Testis (tissue), 3 donors: Measurements from ENCODE around the gene KMT2A. TPM values are rescaled to one million over a fixed set of nuclear protein-coding genes. Genes with fewer than 3 reads are reported as not detected.

ENCODE experiments used
- DNase-seq: peaks from one replicate; pipeline ENCODE4 v3.0.0-alpha.2; 2019
- H3K27ac ChIP-seq, 2 donors: fragments of 200-600 bp; sonication (generic); one replicate each; pipeline ENCODE4 v1.5.1; 2019
- H3K27me3 ChIP-seq: fragments of 200-600 bp; sonication (generic); one replicate; pipeline ENCODE4 v1.5.1; 2019
- H3K36me3 ChIP-seq: fragments of 200-600 bp; sonication (generic); one replicate; pipeline ENCODE4 v1.5.1; 2017; ENCODE audit warnings: low read depth; ENCODE audit errors: missing control alignments
- H3K4me1 ChIP-seq: fragments of 200-600 bp; sonication (generic); one replicate; pipeline ENCODE4 v1.5.1; 2019
- H3K4me3 ChIP-seq, 2 donors: fragments of 200-600 bp; sonication (generic); one replicate each; pipeline ENCODE4 v1.5.1; 2017 to 2019
- H3K9me3 ChIP-seq: fragments of 200-600 bp; sonication (generic); one replicate; pipeline ENCODE4 v1.5.1; 2017
- POLR2A ChIP-seq: fragments of 450-650 bp; IDR thresholded peaks from one replicate; pipeline ENCODE4 v1.6.1; 2017; ENCODE audit warnings: antibody characterized with exemption, mild to moderate bottlenecking, moderate library complexity
- WGBS, 2 donors: methylation state at CpG; one replicate each; pipeline ENCODE4 v1.1.5; 2018; 5-methylcytosine and 5-hydroxymethylcytosine counted together
- intact Hi-C: fragments of 100-400 bp; cut with DNase I; formaldehyde crosslinking; loops from one replicate; pipeline ENCODE4 v1.15.1; 2023; ENCODE audit warnings: low total_unique reads
- polyA plus RNA-seq: library from polyadenylated mRNA; stranded (reverse); fragments of 350-450 nt; fragmentation: Illumina TruSeq; extraction: RNeasy Lipid Tissue Mini Kit (QIAGEN cat#74804); gene quantifications from one replicate; pipeline ENCODE4 v1.2.3, GENCODE V29; 2014; ENCODE audit warnings: low read depth, low replicate concordance; ENCODE audit not compliant: insufficient read depth
- total RNA-seq, 2 donors: library from RNA; depleted of rRNA; stranded (reverse); fragments of >200 nt; gene quantifications; one replicate each; pipeline ENCODE4 v1.2.3, GENCODE V29; 2016
- TF ChIP-seq, protein P1 (sequence below), 3 experiments: fragments of 450-650 bp in 2 of 3; fragments of 200-600 bp in 1 of 3; sonication (generic) in 1 of 3; IDR thresholded peaks; one replicate each; pipeline ENCODE4 v1.5.1; 2016 to 2019; ENCODE audit warnings: antibody characterized with exemption in 3 of 3, mild to moderate bottlenecking in 2 of 3, moderate library complexity in 1 of 3

KMT2A gene
- total and polyA plus RNA-seq, 3 donors from 2014 or later, result 22.7 to 107 (median 106) TPM

DNA sequence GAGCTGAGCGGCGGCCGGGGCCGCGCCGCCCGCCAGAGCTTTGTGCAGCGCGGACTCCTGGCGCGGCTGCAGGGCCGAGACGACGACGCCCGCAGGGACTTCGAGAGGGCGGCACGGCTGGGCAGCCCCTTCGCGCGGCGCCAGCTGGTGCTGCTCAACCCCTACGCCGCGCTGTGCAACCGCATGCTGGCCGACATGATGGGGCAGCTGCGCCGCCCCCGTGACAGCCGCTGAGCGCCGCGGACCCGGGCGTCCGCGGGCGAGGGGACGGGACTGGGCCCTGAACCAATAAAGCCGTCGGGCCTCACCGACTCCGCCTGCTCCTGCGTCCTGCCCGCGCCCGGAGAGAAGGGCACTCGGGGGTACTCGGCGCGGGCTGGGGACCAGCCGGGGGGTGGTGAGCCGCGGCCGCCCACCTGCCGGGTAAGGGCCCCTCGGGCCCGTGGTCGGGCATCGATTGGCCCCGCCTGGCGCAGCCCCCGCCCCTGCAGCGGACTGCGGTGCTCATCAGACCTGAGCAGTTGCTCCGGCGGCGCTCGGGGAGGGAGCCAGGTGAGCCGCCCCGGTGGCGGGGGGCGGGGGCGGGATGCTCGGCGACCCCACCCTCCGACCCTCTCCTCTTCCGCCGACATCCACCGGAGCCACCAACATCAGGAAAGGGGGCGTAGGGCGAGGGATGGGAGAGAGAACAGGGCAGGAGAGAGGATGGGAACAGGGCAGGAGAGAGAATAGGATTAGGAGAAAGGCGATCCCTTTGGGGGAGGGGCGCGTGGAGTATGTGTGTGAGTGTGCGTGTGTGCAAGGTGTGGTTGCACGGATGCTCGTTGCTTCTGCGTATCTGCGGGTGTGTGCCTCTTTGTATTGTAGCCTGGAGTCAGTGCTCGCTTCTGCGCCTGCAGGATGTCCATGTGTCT, 94.6 kb downstream of the KMT2A start, which contains the start of gene TMEM25:
TSS of gene TMEM25 (plus strand) at position 510 of the 914 bp plus-strand sequence. CDS start 610 bp downstream, outside the sequence.
- peaks cover 15% of the 10 kb centered on the region for H3K4me1 ChIP-seq
- peak; percentile 88 for DNase-seq
- intact Hi-C loops, result no loop called here
- no peaks in the 10 kb centered on the region for H3K9me3 ChIP-seq
- WGBS, 2 donors, result 1% methylated on average over 27 to 46 of the region's 94 CpGs
- peak within 1 kb of the TSS; percentile 71 to 86 for H3K27ac ChIP-seq
- no peaks in the 10 kb centered on the region for H3K36me3 ChIP-seq
- H3K4me3 ChIP-seq, result peak within 1 kb of the TSS; percentile 85 to 90
- no peaks in the 10 kb centered on the region for H3K27me3 ChIP-seq
- TF ChIP-seq, protein P1, sequence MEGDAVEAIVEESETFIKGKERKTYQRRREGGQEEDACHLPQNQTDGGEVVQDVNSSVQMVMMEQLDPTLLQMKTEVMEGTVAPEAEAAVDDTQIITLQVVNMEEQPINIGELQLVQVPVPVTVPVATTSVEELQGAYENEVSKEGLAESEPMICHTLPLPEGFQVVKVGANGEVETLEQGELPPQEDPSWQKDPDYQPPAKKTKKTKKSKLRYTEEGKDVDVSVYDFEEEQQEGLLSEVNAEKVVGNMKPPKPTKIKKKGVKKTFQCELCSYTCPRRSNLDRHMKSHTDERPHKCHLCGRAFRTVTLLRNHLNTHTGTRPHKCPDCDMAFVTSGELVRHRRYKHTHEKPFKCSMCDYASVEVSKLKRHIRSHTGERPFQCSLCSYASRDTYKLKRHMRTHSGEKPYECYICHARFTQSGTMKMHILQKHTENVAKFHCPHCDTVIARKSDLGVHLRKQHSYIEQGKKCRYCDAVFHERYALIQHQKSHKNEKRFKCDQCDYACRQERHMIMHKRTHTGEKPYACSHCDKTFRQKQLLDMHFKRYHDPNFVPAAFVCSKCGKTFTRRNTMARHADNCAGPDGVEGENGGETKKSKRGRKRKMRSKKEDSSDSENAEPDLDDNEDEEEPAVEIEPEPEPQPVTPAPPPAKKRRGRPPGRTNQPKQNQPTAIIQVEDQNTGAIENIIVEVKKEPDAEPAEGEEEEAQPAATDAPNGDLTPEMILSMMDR (IDR thresholded peaks at IDR 0.05), result no peak
- no peak for TF ChIP-seq POLR2A

DNA sequence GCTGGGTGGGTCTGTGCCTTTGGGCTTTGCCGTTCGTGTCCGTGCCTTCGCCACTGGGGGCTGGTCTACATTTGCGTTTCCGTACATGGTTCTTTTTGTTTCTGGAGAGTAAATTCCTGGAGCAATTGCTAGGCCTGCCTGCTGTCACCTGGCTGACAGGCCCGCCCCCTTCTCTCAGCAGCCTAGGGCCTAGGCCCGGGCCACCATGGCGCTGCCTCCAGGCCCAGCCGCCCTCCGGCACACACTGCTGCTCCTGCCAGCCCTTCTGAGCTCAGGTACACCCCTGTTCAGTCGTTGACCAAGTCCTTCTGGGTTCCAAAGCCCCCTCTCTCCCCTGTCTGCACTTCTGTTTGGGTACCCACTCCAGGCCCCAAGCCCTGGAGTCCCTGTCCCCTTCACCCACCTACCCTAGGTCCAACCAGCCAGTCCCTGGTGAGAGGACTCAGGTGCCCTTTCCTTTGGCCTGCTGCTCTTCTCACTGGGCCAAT, 95.3 kb downstream of the KMT2A start:
- H3K4me3 ChIP-seq, result peak overlapping the region; percentile 85 to 90
- intact Hi-C loops, result no loop called here
- H3K36me3 ChIP-seq, result no peaks in the 10 kb centered on the region
- WGBS, 2 donors, result 11 to 12% methylated on average over 5 to 12 of the region's 12 CpGs
- H3K27ac ChIP-seq, result peak overlapping the region in 1 of 2 donors; percentile 86
- no peaks in the 10 kb centered on the region for H3K27me3 ChIP-seq
- H3K4me1 ChIP-seq, result peaks cover 15% of the 10 kb centered on the region
- H3K9me3 ChIP-seq, result no peaks in the 10 kb centered on the region
- no peak for TF ChIP-seq POLR2A
- TF ChIP-seq, protein P1 (IDR thresholded peaks at IDR 0.05), result no peak
- no peak for DNase-seq

DNA sequence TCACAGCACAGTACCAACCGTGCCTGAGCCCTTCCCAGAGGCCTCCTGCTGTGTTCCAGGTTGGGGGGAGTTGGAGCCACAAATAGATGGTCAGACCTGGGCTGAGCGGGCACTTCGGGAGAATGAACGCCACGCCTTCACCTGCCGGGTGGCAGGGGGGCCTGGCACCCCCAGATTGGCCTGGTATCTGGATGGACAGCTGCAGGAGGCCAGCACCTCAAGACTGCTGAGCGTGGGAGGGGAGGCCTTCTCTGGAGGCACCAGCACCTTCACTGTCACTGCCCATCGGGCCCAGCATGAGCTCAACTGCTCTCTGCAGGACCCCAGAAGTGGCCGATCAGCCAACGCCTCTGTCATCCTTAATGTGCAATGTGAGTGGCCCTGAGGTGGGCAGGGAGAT, 95.8 kb downstream of the KMT2A start:
- Histone ChIP-seq H3K27ac (no peak overlapping the region), H3K4me1 (peaks cover 15% of the 10 kb centered on the region), H3K4me3 (no peak overlapping the region), H3K27me3 (no peaks in the 10 kb centered on the region), H3K36me3 (no peaks in the 10 kb centered on the region), H3K9me3 (no peaks in the 10 kb centered on the region)
- 78 to 93% methylated on average over 5 to 10 of the region's 10 CpGs for WGBS, 2 donors
- DNase-seq, result no peak
- intact Hi-C loops, result no loop called here
- no peak for TF ChIP-seq POLR2A
- TF ChIP-seq, protein P1 (IDR thresholded peaks at IDR 0.05), result no peak

DNA sequence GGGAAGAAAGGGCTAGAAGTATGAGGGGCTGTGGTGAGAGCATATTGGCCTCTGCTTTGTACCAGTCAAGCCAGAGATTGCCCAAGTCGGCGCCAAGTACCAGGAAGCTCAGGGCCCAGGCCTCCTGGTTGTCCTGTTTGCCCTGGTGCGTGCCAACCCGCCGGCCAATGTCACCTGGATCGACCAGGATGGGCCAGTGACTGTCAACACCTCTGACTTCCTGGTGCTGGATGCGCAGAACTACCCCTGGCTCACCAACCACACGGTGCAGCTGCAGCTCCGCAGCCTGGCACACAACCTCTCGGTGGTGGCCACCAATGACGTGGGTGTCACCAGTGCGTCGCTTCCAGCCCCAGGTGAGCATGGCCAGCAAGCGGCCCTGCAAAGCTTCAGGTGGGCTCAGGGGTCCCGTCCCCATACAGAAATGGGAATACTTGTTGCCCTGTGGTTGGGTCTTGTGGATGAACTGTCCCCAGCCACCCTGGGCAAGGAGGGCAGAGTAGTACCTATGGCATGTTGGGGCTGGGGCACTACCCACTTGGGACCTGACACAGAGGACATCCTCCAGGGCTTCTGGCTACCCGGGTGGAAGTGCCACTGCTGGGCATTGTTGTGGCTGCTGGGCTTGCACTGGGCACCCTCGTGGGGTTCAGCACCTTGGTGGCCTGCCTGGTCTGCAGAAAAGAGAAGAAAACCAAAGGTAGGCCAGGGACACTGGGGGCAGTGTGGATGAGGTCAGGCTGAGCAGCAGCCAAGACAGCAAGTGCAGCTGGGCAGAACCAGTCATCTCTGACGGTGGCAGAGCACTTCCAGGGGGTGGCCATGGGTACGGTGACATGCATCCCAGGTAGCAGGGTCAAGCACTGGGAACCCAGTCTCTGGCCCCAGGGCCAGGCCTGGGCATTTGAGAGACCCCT, 96.8 kb downstream of the KMT2A start:
- no peak for DNase-seq
- H3K4me3 ChIP-seq, result no peak overlapping the region
- H3K9me3 ChIP-seq, result no peaks in the 10 kb centered on the region
- intact Hi-C loops, result no loop called here
- H3K27me3 ChIP-seq, result no peaks in the 10 kb centered on the region
- 93% methylated on average over 6 to 19 of the region's 19 CpGs for WGBS, 2 donors
- no peaks in the 10 kb centered on the region for H3K36me3 ChIP-seq
- H3K27ac ChIP-seq, result no peak overlapping the region
- H3K4me1 ChIP-seq, result peaks cover 15% of the 10 kb centered on the region
- TF ChIP-seq, protein P1 (IDR thresholded peaks at IDR 0.05), result no peak
- no peak for TF ChIP-seq POLR2A
